A673 (cell line): Measurements from ENCODE around the gene HNF4A. TPM values are rescaled to one million over a fixed set of nuclear protein-coding genes. Genes with fewer than 3 reads are reported as not detected.

Experiments used
- BruUV-seq: library from RNA; stranded (reverse); fragments of 400-500 nt; replicated peaks from 2 replicates; lab custom pipeline; 2021; lab: Mats Ljungman, UMichigan
- CTCF ChIA-PET: fragments of 300-600 bp; sonication (Branson Sonifier 250); formaldehyde crosslinking; loops from one replicate; lab custom pipeline; 2022; ENCODE audit warnings: antibody characterized with exemption; lab: Charles Lee
- POLR2A ChIA-PET: fragments of 300-600 bp; sonication (Branson Sonifier 250); formaldehyde crosslinking; loops from one replicate; lab custom pipeline; 2022; ENCODE audit warnings: antibody characterized with exemption; ENCODE audit not compliant: low non-redundant PET; lab: Charles Lee
- DNase-seq: peaks from one replicate; pipeline ENCODE4 v3.0.0-alpha.2; 2015; ENCODE audit warnings: low spot score
- H3K27ac ChIP-seq: fragments of 200-600 bp; sonication (generic); 2 replicates; pipeline ENCODE4 v1.5.1; 2016; ENCODE audit warnings: mixed run types, low read depth, mild to moderate bottlenecking, mixed read lengths, antibody characterized with exemption, low read length; ENCODE audit not compliant: poor library complexity, severe bottlenecking
- H3K27me3 ChIP-seq: fragments of 200-600 bp; sonication (generic); replicated peaks from 2 replicates; pipeline ENCODE4 v1.6.1; 2017; ENCODE audit warnings: mixed run types, low read depth, mild to moderate bottlenecking, mixed read lengths, antibody characterized with exemption, low read length; ENCODE audit not compliant: insufficient read depth, poor library complexity
- H3K36me3 ChIP-seq: fragments of 200-600 bp; sonication (generic); 2 replicates; pipeline ENCODE4 v1.6.1; 2016; ENCODE audit warnings: mixed run types, mild to moderate bottlenecking, mixed read lengths, antibody characterized with exemption, low read length; ENCODE audit not compliant: insufficient read depth, poor library complexity, severe bottlenecking
- H3K4me1 ChIP-seq: fragments of 200-600 bp; sonication (generic); 2 replicates; pipeline ENCODE4 v1.6.1; 2017; ENCODE audit warnings: mixed run types, mild to moderate bottlenecking, mixed read lengths, antibody characterized with exemption, low read length; ENCODE audit not compliant: insufficient read depth, poor library complexity, severe bottlenecking
- H3K4me3 ChIP-seq: fragments of 200-600 bp; sonication (generic); 2 replicates; pipeline ENCODE4 v1.5.1; 2016; ENCODE audit warnings: low read depth, mixed run types, mild to moderate bottlenecking, mixed read lengths, low read length; ENCODE audit not compliant: poor library complexity, severe bottlenecking
- H3K9me3 ChIP-seq: fragments of 200-600 bp; sonication (generic); 2 replicates; pipeline ENCODE4 v1.6.1; 2016; ENCODE audit warnings: mixed run types, low read depth, mild to moderate bottlenecking, mixed read lengths, antibody characterized with exemption, low read length; ENCODE audit not compliant: poor library complexity, severe bottlenecking
- CTCF ChIP-seq: fragments of 300-800, 200-600 bp; sonication (generic); conservative IDR thresholded peaks from 2 replicates; pipeline ENCODE4 v1.5.1; 2017; ENCODE audit warnings: low read depth, mild to moderate bottlenecking, antibody characterized with exemption, low read length, moderate library complexity, mixed read lengths
- EZH2 ChIP-seq: fragments of 200-600 bp; sonication (generic); IDR thresholded peaks from 2 replicates; pipeline ENCODE4 v1.6.1; 2017; ENCODE audit warnings: borderline replicate concordance, low read depth, mild to moderate bottlenecking, mixed read lengths, antibody characterized with exemption, low read length; ENCODE audit not compliant: poor library complexity, severe bottlenecking
- intact Hi-C: fragments of 100-400 bp; cut with micrococcal nuclease; formaldehyde crosslinking; loops from one replicate; pipeline ENCODE4 v1.10.0; 2022; ENCODE audit not compliant: unreplicated experiment
- total RNA-seq: library from RNA; stranded (reverse); gene quantifications from 2 replicates; pipeline ENCODE4 v1.2.3, GENCODE V29; 2021

HNF4A gene
- total RNA-seq, 1 experiment from 2014 or later = not detected

GRCh38 chr20:44413575-44414345 lies 58.3 kb downstream of the HNF4A start:
- Histone ChIP-seq H3K4me3 (no peak overlapping the region), H3K27ac (no peak overlapping the region), H3K9me3 (no peaks in the 10 kb centered on the region), H3K27me3 (no peaks in the 10 kb centered on the region), H3K4me1 (no peaks in the 10 kb centered on the region), H3K36me3 (no peaks in the 10 kb centered on the region)
- CTCF ChIA-PET = no interaction called here
- TF ChIP-seq EZH2 = no peak
- DNase-seq = no peak
- intact Hi-C loops = no loop called here
- BruUV-seq = no TSS peak
- POLR2A ChIA-PET = no interaction called here

- H3K4me1 ChIP-seq = no peaks in the 10 kb centered on the region
- POLR2A ChIA-PET = no interaction called here
- no peaks in the 10 kb centered on the region for H3K9me3 ChIP-seq
- H3K36me3 ChIP-seq = no peaks in the 10 kb centered on the region
- no peak for DNase-seq
- BruUV-seq = no TSS peak
- TF ChIP-seq CTCF (no peak), EZH2 (no peak)
- H3K4me3 ChIP-seq = no peak overlapping the region
- no peaks in the 10 kb centered on the region for H3K27me3 ChIP-seq
- CTCF ChIA-PET = no interaction called here
- no peak overlapping the region for H3K27ac ChIP-seq
- intact Hi-C loops = no loop called here
Observed at GRCh38 chr20:44414346-44414714, 58.8 kb downstream of the HNF4A start.

- Histone ChIP-seq H3K36me3 (no peaks in the 10 kb centered on the region), H3K27ac (no peak overlapping the region), H3K27me3 (no peaks in the 10 kb centered on the region), H3K4me3 (no peak overlapping the region), H3K9me3 (no peaks in the 10 kb centered on the region), H3K4me1 (no peaks in the 10 kb centered on the region)
- BruUV-seq = no TSS peak
- TF ChIP-seq CTCF (no peak), EZH2 (no peak)
- DNase-seq = no peak
- ChIA-PET CTCF (interaction anchor here (0.5 kb wide), 1 partner anchor 315 kb away, joined by 5 read pairs; no protein-coding TSS in a partner anchor), POLR2A (no interaction called here)
- intact Hi-C loops = no loop called here
Observed at GRCh38 chr20:44414808-44415207, 59.3 kb downstream of the HNF4A start.
